Tibial nerve (tissue), 4 donors: ENCODE results near the gene THEM4. TPM values are rescaled to one million over a fixed set of nuclear protein-coding genes. Genes with fewer than 3 reads are reported as not detected.

Experiments used
- DNase-seq, 2 donors: peaks; one replicate each; pipeline ENCODE4 v3.0.0-alpha.2; 2019; ENCODE audit warnings: low spot score in 2 of 2
- H3K27ac ChIP-seq, 4 donors: fragments of 200-600 bp; sonication (generic) in 3 of 4; one replicate each; pipeline ENCODE4 v1.5.1; 2017 to 2019; ENCODE audit warnings: mild to moderate bottlenecking in 1 of 4
- H3K27me3 ChIP-seq, 2 donors: fragments of 200-600 bp; sonication (generic) in 1 of 2; one replicate each; pipeline versions ENCODE4 v1.5.1 to v1.6.0; 2017 to 2019
- H3K36me3 ChIP-seq, 3 donors: fragments of 200-600 bp; sonication (generic); one replicate each; pipeline ENCODE4 v1.5.1; 2018 to 2019
- H3K4me1 ChIP-seq, 4 donors: fragments of 200-600 bp; sonication (generic) in 3 of 4; one replicate each; pipeline ENCODE4 v1.5.1; 2017 to 2019
- H3K4me3 ChIP-seq, 4 donors: fragments of 200-600 bp; sonication (generic) in 3 of 4; one replicate each; pipeline ENCODE4 v1.5.1; 2017 to 2019; ENCODE audit warnings: mild to moderate bottlenecking in 1 of 4, moderate library complexity in 1 of 4
- H3K9me3 ChIP-seq, 4 donors: fragments of 200-600 bp; sonication (generic) in 3 of 4; one replicate each; pipeline ENCODE4 v1.5.1; 2017 to 2019
- EP300 ChIP-seq, 2 donors: sonication (generic); formaldehyde crosslinking; IDR thresholded peaks; one replicate each; pipeline ENCODE4 v1.6.1; 2017; ENCODE audit warnings: antibody characterized with exemption in 2 of 2, mild to moderate bottlenecking in 1 of 2
- POLR2A ChIP-seq, 2 donors: fragments of 450-650 bp; IDR thresholded peaks; one replicate each; pipeline ENCODE4 v1.6.1; 2017; ENCODE audit warnings: antibody characterized with exemption in 2 of 2, mild to moderate bottlenecking in 2 of 2, moderate library complexity in 2 of 2
- WGBS, 2 donors: methylation state at CpG; one replicate each; pipeline ENCODE4 v1.1.5; 2018; 5-methylcytosine and 5-hydroxymethylcytosine counted together
- total RNA-seq, 4 donors: library from RNA; depleted of rRNA; stranded (reverse); fragments of >200 nt; gene quantifications; one replicate each; pipeline ENCODE4 v1.1.0, GENCODE V29; 2016
- TF ChIP-seq, protein P1 (sequence below), 5 experiments: fragments of 200-600 bp in 3 of 5; fragments of 450-650 bp in 2 of 5; sonication (generic) in 3 of 5; IDR thresholded peaks; one replicate each; pipeline ENCODE4 v1.5.1; 2016 to 2019; ENCODE audit warnings: antibody characterized with exemption in 5 of 5, mild to moderate bottlenecking in 3 of 5, moderate library complexity in 2 of 5

THEM4 gene
- total RNA-seq, 4 donors from 2014 or later = 17.7 to 48.6 (median 32.3) TPM

DNA sequence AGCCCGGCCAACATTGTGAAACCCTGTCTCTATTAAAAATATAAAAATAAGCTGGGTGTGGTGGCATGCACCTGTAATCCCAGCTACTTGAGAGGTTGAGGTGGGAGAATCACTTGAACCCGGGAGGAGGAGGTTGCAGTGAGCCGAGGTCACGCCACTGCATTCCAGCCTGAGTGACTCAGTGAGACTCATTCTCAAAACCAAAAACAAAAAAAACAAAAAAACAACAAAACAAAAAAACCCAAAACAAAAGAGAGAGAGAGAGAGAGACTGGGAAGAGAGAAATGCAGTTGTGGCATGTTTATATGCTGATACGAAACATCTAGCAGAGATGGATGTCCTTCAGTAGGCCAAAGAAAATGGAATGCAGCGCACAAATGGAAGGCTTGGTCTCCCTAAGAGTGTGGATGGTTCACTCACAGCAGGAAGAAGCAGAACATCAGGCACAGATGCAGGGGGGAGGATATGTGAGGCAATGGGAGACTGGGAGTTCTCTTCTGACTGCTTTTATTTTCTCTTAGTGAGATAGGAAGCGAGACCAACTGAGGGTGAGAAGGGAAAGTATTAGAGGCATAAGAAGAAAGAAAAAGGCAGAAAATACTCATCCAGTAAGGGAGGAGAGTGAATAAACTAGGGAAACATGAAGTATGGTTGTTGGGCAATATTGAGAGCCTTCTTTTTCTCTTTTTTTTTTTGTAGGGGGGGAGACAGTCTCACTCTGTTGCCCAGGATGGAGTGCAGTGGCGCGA, 16.0 kb downstream of the THEM4 start:
- DNase-seq = no peak

DNA sequence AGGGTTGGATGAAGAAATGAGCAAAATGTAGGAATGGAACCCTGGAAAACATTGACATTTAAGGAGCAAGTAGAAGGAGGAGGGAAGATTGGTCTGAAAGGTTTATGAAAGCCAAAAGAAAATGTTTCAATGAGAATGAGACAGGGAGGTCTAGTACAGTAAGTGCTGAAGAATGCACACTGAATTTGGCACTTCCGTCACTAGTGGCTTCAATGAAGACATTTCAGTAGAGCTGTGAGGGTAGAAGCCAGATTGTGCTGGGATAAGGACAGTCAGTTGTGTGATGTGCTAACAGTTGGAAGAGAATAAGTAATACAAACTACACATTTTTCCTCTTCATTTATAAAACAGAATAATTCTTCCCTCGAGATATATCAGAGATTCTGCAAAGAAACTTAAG, 17.1 kb downstream of the THEM4 start:
- H3K36me3 ChIP-seq = peaks cover 0 to 76% (median 2%) of the 10 kb centered on the region in 3 donors
- H3K4me1 ChIP-seq = no peaks in the 10 kb centered on the region

More for the DNA sequence above, 16.0 kb downstream of the THEM4 start:
- no peak for TF ChIP-seq POLR2A (IDR thresholded peaks at IDR 0.05)
- TF ChIP-seq EP300 (IDR thresholded peaks at IDR 0.05) = no peak
- TF ChIP-seq, protein P1, sequence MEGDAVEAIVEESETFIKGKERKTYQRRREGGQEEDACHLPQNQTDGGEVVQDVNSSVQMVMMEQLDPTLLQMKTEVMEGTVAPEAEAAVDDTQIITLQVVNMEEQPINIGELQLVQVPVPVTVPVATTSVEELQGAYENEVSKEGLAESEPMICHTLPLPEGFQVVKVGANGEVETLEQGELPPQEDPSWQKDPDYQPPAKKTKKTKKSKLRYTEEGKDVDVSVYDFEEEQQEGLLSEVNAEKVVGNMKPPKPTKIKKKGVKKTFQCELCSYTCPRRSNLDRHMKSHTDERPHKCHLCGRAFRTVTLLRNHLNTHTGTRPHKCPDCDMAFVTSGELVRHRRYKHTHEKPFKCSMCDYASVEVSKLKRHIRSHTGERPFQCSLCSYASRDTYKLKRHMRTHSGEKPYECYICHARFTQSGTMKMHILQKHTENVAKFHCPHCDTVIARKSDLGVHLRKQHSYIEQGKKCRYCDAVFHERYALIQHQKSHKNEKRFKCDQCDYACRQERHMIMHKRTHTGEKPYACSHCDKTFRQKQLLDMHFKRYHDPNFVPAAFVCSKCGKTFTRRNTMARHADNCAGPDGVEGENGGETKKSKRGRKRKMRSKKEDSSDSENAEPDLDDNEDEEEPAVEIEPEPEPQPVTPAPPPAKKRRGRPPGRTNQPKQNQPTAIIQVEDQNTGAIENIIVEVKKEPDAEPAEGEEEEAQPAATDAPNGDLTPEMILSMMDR (IDR thresholded peaks at IDR 0.05) = no peak
- 90 to 94% methylated on average over 9 of the region's 9 CpGs for WGBS, 2 donors
- no peak overlapping the region for H3K4me3 ChIP-seq
- no peak overlapping the region for H3K27ac ChIP-seq
- H3K27me3 ChIP-seq = no peaks in the 10 kb centered on the region
- H3K36me3 ChIP-seq = peaks cover 0 to 66% (median 2%) of the 10 kb centered on the region in 3 donors
- H3K9me3 ChIP-seq = no peaks in the 10 kb centered on the region
- H3K4me1 ChIP-seq = peaks cover 0 to 6% (median 0%) of the 10 kb centered on the region in 4 donors

DNA sequence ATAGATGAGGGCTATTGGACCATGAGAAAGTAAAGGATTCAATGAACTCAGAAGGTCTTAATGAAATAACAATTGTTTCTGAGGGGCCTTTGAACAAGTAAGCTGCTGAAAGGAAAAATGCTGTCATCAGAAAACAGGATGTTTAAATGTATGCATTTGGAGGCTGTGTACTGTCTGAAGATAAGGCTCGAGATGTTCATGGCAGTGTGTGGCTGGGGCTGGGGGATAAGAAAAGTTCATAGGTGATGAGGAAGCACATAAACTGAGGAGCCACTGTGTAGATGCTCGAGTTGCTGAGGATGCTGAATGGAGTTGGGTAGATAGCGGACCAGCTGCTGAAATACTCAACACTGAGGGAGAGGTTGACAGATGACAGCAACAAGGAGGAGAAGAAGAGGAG, 17.8 kb downstream of the THEM4 start:
- H3K4me3 ChIP-seq = no peak overlapping the region
- H3K27ac ChIP-seq = no peak overlapping the region
- no peak for DNase-seq
- peaks cover 0 to 82% (median 2%) of the 10 kb centered on the region in 3 donors for H3K36me3 ChIP-seq
- H3K4me1 ChIP-seq = no peaks in the 10 kb centered on the region
- 77 to 81% methylated on average over 3 of the region's 3 CpGs for WGBS, 2 donors
- TF ChIP-seq POLR2A (IDR thresholded peaks at IDR 0.05) (no peak), EP300 (IDR thresholded peaks at IDR 0.05) (no peak)
- TF ChIP-seq, protein P1 (IDR thresholded peaks at IDR 0.05) = no peak
- H3K27me3 ChIP-seq = no peaks in the 10 kb centered on the region
- no peaks in the 10 kb centered on the region for H3K9me3 ChIP-seq

More for the DNA sequence above, 17.1 kb downstream of the THEM4 start:
- no peak overlapping the region for H3K4me3 ChIP-seq
- DNase-seq = no peak
- TF ChIP-seq, protein P1 (IDR thresholded peaks at IDR 0.05) = no peak
- TF ChIP-seq EP300 (IDR thresholded peaks at IDR 0.05) (no peak), POLR2A (IDR thresholded peaks at IDR 0.05) (no peak)
- H3K27ac ChIP-seq = no peak overlapping the region
- H3K27me3 ChIP-seq = no peaks in the 10 kb centered on the region
- 80 to 94% methylated on average over 2 of the region's 2 CpGs for WGBS, 2 donors
- no peaks in the 10 kb centered on the region for H3K9me3 ChIP-seq

DNA sequence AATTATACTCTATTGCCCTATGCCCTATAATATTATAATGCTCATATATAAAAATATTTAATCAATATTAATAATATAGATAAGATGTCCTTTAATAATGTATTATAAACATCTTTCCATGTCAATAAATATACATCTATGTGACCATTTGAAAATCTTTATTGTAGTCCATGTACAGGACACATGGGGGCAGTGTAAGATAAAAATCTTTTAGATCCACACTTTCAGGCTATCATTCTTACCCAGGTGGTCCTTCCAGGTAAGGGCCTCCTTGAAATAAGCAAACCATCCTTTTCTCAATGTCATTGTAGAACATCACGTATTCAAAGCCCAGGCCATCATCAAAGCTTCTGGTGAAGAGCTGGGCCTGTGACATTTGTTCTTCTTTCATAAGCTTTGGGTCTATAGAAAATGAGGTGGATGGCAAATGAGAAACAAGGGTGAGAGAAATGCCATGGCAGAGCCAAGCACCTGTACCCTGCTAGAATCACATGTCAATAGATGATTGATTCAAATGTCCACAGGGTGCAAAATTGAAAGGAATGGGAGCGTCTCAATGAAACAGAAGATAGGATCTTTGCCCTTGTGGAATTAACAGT, 20.2 kb downstream of the THEM4 start:
- H3K36me3 ChIP-seq = peaks cover 0 to 84% (median 2%) of the 10 kb centered on the region in 3 donors
- DNase-seq = no peak
- H3K27me3 ChIP-seq = no peaks in the 10 kb centered on the region
- H3K4me3 ChIP-seq = no peak overlapping the region
- no peaks in the 10 kb centered on the region for H3K9me3 ChIP-seq
- WGBS, 2 donors = 87 to 97% methylated on average over 2 of the region's 2 CpGs
- TF ChIP-seq, protein P1 (IDR thresholded peaks at IDR 0.05) = peak in 3 of 5 experiments; percentile 8 to 35 (median 26)
- TF ChIP-seq POLR2A (IDR thresholded peaks at IDR 0.05) = no peak
- H3K4me1 ChIP-seq = no peaks in the 10 kb centered on the region
- no peak overlapping the region for H3K27ac ChIP-seq

DNA sequence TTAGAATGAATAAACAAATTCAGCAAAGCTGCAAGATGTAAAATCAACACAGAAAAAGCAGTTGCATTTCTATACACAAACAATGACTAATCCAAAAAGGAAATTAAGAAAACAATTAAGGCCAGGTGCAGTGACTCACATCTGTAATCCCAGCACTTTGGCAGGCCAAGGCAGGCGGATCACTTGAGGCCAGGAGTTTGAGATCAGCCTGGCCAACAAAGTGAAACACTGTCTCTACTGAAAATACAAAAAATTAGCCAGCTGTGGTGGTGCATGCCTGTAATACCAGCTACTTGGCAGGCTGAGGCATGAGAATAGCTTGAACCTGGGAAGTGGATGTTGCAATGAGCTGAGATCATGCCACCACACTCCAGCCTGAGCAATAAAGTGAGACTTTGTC, 22.3 kb downstream of the THEM4 start:
- no peaks in the 10 kb centered on the region for H3K9me3 ChIP-seq
- no peak for TF ChIP-seq EP300 (IDR thresholded peaks at IDR 0.05)
- TF ChIP-seq, protein P1 (IDR thresholded peaks at IDR 0.05) = no peak
- TF ChIP-seq POLR2A (IDR thresholded peaks at IDR 0.05) = no peak
- H3K27ac ChIP-seq = no peak overlapping the region
- 78 to 92% methylated on average over 1 of the region's 1 CpG for WGBS, 2 donors
- H3K4me1 ChIP-seq = no peaks in the 10 kb centered on the region
- no peak overlapping the region for H3K4me3 ChIP-seq
- no peaks in the 10 kb centered on the region for H3K27me3 ChIP-seq
- no peak for DNase-seq
- H3K36me3 ChIP-seq = peaks cover 0 to 66% (median 0%) of the 10 kb centered on the region in 3 donors
